Activated T-cell treated with anti-CD3 and anti-CD28 coated beads, Interleukin-2, amount 50 U/mL, for 48 hours (primary cell): ENCODE results near the gene BRIP1.
"Not testable (repeated sequence)": the region's sequence is repeated elsewhere in the genome, so short reads cannot be mapped to it uniquely, and the experiment has no call there.

ENCODE experiments used
- DNase-seq, 2 experiments: peaks; one replicate each; pipeline ENCODE4 v3.0.0-alpha.2; 2020

BRIP1 gene

DNA sequence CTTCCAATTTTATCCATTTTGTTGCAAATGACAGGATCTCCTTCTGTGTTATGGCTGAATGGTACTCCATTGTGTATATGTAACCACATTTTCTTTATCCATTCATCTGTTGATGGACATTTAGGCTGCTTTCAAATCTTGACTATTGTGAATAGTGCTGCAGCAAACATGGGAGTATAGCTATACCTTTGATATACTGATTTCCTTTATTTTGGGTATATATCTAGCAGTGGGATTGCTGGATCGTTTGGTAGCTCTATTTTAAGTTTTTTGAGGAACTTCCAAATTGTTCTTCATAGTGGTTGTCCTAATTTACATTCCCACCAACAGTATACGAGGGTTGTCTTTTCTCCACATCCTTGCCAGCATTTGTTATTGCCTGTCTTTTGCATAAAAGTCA, 67.8 kb downstream of the BRIP1 start:
- DNase-seq, result no peak

DNA sequence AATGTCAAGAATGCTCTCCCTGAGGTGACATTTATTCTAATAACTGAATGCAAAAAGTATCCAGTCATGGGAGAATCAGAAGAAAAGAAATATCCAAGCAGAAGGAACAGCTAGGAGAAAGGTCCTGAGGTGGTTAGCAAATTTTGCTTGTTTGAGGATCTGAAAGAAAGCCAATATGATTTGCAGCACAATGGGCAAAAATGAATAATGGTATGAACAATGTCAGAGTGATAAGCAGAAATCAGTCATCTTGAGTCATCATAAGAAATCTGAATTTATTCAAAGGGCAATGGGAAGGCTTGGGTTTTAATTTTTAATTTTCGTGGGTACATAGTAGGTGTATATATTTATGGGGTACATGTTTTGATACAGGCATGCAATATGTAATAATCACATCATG, 68.5 kb downstream of the BRIP1 start:
- DNase-seq, result no peak

DNA sequence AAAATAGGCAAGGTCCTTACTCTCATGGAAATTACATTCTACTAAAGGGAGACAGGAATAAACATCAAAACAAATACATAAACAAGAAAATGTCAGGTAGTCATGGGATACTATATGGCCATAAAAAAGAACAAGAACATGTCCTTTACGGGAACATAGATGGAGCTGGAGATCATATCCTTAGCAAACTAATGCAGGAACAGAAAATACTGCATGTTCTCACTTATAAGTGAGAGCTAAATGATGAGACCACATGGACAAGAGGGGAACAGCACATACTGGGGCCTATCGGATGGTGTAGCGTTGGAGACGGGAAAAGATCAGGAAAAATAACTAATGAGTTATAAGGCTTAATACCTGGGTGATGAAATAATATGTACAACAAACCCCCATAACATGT, 69.1 kb downstream of the BRIP1 start:
- DNase-seq, result no peak

DNA sequence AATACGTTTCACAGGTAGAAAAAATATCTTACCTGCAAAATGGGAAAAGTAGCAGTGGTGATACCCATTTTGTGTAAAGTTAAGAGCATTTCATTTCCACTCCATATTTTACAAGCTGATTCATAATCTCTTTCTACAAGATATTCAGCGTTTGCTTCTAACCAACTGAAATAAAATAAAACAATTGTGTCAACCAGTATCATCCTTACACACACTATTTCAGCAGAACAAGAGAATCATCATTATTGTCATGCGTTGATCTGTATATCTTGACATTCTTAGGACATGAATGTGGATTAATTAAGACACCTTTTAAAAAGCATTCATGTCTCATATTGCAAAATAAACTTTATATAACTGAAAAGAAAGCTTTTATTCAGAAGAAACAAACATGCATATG, 69.8 kb downstream of the BRIP1 start:
- no peak for DNase-seq

DNA sequence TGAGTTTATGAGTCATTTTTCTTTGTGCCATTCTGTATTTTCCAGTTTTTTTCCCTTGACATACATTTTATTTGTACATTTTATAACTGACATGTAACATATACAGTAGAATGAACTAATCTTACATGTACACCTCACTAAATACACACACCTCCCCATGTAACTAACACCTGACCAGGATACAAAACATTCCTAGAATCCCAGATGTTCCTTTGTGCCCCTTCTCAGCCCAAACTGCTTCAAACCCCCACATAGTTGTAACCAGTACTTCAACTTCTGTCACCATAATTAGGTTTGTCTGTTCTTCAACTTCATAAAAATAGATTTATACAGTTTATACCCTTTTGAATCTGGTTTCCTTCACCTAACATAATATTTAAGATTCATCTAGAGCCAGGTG, 73.5 kb downstream of the BRIP1 start:
- no peak for DNase-seq

DNA sequence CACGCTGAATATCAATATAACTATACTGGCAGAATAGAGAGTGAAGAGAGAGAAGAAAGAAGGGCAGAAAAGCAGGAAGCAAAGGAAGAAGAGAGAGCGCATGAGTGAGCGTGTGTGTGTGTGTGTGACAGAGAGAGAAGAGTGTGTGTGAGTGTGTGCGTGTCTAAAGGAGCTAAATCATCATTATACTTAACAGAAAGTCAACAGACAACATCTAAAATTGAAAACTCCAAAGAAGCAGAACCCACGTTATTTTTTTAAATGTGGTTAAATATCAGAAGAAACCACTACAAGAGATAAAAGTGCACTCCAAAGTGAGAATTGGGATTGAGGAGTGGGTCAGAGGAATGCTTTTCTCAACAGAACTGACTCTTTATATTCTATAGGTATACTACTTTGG, 77.2 kb downstream of the BRIP1 start:
- DNase-seq, result no peak

DNA sequence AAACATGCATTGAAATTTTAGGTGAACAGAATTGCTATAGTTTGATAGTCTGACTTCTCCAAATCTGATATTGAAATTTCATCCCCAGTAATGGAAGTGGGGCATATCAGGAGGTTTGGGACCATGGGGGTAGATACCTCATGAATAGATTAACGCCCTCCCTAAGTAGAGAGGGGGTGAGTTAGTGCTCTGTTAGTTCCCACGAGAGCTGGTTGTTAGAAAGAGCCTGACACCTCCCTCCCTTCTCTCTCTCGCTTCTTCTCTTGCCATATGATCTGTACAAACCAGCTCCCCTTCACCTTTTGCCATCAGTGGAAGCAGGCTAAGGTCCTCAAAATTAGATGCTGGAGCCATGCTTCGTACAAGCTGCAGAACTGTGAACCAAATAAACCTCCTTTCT, 78.8 kb downstream of the BRIP1 start:
- DNase-seq, result no peak

DNA sequence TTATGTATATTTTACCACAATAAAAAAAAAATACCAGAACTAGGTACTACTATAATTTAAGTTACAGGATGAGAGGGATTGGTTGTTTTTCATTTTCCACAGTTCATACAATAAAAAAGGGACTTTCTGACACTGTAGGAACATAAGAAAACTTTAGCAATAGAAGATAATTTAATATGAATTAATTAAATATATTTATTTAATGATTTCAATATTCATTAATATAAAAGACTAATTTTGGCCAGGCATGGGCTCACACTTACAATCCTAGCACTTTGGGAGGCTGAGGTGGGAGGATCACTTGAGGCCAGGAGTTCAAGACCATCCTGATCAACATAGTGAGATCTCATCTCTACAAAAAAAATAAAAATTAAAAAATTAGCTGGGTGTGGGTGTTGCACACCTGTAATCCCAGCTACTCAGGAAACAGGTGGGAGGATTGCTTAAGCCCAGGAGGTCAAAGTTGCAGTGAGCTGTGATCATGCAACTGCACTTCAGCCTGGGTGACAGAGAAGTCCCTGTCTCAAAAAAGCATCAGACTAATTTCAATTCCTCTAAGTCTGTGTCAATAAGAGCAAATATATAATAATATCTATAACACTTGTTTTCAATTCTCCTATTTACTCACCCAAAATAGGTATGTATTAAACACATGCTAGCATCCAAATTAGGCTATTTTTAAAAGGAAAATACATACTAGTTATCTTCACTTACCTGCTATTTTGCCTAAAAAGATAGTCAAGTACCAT, 79.6 kb downstream of the BRIP1 start:
- no peak for DNase-seq

DNA sequence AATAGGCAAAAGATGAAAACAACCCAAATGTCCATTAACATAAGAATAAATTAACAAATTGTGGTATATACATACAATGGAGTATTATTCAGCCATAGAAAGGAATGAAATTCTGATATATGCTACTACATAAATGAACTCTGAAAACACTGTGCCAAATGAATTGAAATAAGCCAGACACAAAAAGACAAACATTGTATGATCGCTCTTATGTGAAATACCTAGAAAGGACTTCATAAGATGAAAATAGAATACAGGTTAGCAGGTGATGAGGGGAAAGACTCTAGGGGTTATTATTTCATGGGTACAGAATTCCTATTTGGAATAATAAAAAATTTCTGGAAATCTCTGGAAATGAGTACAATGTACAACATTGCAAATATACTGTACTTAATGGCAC, 80.2 kb downstream of the BRIP1 start:
- no peak for DNase-seq

DNA sequence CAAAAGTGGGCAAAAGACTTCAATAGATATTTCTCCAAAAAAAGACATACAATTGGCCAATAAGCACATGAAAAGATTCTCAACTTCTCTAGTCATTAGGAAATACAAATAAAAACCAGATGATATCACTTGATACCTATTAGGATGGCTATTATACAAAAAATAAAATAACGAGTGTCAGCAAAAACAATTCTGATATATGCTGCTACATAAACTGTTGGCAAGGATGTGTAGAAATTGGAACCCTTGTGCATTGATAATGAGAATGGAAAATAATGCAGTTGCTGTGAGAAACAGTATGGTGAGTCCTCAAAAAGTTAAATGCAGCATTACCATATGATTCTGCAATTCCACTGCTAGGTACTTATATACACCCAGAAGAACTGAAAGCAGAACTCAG, 80.6 kb downstream of the BRIP1 start:
- DNase-seq, result no peak

DNA sequence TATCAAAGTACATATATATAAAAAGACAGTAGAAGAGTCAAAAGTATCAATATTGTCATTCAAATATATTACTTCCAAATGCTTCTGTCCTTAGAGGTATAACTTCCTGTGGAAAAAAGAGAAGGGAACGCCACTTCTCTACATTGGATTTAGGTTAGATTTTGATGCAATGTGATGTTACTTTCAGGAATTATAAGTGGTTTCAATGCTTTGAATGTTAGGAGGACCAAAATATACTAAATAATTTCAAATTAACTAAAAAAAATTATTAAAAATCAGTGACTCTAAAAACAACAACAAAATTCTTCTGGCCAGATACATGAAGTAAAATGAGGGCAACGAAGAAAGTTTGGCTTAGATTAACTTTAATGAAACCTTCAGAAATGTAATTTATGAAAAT, 88.0 kb downstream of the BRIP1 start:
- DNase-seq, result no peak

DNA sequence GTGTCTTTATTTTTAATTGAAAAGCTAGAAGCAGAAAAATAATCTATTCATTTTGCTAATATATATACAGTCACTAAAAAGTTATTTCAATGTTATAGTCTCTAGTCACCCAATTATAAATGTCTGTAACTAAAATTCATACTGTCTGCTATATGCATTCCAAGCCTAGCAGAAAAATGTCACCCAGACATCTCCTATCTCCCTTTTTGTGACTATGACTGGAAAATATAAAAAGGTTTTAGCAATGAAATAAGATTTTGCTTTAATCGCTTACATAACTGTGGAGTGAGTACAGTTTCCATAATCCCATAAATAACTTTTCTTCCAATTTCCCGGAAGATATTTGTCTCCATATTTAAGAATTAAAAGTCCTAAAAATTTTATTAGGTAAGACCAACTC, 88.6 kb downstream of the BRIP1 start:
- DNase-seq, result no peak

DNA sequence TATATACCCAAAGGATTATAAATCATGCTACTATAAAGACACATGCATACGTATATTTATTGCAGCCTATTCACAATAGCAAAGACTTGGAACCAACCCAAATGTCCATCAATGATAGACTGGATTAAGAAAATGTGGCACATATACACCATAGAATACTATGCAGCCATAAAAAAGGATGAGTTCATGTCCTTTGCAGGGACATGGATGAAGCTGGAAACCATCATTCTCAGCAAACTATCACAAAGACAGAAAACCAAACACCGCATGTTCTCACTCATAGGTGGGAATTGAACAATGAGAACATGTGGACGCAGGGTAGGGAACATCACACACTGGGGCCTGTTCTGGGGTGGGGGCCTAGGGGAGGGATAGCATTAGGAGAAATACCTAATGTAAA, 89.2 kb downstream of the BRIP1 start:
- not testable (repeated sequence) for DNase-seq

DNA sequence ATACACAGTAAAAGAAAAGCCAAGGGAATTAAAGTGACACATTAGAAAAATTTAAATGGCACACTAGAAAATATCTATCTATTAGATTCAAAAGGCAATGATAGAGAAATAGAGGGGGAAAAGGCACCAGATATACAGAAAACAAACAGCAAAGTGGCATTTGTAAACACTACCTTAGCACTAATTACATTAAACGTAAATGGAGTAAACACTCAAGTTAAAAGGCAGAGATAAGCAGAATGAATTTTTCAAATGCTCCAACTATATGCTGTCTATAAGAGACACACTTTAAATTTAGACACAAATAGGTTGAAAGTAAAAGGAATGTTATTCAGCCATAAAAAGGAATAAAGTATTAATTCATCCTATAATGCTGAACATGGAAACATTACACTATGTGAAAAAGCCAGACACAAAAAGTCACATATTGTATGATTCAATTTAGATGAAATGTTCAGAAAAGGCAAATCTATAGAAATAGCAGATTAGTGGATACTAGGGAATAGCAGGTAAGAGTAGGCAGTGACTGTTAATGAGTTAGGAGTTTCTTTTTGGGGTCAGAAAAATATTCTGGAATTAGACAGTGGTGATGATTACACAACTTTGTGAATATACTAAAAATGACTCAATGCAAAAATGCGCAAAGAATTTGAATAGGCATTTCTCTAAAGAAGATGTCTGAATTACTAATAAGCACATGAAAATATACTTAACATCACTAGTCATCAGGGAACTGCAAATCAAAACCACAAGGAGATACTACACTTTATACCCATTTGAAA, 92.4 kb downstream of the BRIP1 start:
- no peak for DNase-seq

DNA sequence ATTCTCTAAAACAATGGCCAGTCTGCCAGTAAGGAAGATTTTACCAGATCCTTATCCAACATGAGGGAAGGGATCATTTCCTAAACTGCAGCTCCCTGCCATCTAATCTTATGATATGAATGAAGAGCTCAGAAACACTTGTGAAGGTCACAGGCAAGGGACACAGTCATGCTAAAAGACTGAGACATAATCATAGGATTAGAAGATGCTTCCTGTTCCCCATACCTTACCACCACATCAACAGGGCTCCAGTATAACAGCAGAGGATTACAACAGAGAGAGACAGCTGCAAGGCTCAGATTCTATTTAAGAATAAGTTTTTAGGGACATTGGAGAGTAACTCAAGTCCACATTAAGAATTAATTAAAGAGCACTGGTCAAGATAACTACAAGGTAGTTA, 93.3 kb downstream of the BRIP1 start:
- DNase-seq, result no peak

DNA sequence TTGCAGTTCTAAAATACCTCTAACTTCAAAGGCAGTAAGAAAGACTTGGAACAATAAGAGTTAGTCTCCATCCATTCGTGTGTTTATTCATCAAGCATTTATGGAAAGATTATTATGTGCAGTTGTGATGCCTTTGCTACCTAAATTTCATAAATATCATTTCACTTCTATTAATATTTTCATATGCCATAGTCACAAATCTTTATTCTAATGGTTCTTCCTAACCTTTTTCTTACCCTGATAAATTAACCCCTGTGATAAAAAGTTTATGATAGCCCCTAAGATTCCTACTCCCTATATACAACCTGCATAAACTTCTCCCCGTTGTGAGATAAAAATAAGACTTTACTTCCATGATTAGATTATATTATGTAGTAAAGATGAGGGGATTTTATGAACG, 94.9 kb downstream of the BRIP1 start:
- DNase-seq, result no peak

DNA sequence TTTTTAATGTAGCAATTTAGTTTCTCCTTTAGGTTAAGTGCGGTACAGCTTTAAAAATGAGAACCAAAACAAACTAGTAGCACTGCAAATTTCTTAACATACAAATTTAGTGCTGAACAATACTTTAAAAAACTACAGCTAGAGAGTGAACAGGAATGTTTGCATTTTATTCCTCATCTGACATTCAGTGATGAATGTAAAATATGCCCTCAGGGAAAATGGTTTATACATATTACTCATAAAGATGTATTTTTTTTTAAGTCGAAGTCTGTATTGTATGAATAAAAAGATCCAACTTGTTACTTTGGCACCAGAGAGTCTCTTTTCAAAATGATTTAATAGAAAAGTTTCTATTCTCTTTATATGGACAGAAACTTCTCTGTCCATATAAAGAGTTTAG, 96.8 kb downstream of the BRIP1 start:
- no peak for DNase-seq

DNA sequence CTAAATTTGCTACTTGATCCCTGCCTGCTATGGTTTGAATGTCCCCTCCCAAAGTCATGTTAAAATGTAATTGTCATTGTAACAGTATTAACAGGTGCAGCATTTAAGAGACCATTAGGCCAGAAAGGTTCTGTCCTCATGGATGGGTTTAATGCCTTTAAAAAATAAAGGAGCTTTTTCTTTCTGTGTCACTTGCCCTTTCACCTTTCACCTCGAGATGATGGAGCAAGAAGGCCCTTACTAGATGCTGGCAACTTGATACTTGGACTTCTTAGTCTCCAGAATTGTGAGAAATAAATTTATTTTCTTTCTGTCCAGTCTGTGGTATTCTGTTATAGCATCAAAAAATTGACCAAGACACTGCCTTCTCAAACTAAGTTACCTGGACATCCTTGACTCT, 98.5 kb downstream of the BRIP1 start:
- no peak for DNase-seq

DNA sequence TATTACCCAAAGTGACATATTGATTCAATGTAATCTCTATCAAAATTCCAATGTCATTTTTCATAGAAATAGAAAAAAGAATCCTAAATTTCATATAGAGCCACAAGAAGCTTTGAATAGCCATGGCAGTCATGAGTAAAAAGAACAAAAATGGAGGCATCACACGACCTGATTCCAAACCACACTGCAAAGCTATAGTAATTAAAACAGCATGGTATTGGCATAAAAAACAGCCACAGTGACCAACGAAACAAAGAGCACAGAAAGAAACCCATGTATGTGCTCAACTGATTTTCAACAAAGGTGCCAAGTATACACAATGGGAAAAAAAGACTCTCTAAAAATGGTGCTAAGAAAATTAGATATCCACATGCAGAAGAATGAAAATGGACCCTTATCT, 101.5 kb downstream of the BRIP1 start:
- DNase-seq, result no peak

DNA sequence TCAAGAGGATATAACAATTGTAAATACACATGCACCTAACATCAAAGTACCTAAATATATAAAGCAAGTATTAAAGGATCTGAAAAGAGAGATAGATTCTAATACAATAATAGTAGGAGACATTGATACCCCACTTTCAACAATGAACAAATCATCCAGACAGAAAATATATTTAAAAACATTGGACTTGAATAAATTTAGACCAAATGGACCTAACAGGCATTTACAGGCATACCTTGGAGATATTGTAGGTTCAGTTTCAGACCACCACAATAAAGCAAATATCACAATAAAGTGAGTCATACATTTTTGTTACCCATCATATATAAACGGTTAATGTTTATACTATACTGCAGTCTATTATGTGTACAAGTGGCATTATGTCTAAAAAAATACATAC, 104.0 kb downstream of the BRIP1 start:
- no peak for DNase-seq

DNA sequence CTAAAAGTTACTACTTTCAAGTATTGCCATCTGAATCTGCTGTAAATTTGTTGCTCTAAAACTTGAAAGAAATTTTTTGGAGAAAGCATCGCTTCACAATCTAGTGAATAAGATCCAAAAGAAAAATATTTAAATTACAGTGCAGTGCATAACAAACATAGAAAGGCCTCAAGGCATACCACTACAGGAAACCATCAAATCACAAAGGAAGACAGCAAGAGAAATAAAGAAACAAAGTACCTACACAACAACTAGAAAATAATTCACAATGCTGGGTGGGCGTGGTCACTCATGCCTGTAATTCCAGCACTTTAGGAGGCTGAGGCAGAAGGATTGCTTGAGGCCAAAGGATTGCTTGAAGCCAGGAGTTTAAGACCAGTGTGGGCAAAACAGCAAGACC, 104.9 kb downstream of the BRIP1 start:
- no peak for DNase-seq

DNA sequence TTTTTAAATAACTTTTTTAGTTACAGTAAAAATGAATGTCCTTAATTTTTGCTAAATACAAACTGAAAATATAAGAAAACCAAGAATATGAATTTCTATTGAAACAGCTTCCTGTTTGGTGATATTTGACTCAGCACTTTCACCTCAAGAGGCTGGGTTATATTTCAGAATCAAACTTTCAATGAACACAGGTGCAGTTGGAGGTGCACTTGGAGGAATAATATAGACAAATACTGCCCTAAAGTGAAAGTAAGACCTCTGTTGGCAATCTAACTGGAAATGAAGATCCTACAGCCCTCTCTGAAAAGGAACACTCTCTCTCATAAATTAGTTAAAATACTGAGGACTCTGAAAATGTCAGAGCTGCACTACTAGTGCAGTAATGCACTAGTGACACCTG, 106.2 kb downstream of the BRIP1 start:
- no peak for DNase-seq

DNA sequence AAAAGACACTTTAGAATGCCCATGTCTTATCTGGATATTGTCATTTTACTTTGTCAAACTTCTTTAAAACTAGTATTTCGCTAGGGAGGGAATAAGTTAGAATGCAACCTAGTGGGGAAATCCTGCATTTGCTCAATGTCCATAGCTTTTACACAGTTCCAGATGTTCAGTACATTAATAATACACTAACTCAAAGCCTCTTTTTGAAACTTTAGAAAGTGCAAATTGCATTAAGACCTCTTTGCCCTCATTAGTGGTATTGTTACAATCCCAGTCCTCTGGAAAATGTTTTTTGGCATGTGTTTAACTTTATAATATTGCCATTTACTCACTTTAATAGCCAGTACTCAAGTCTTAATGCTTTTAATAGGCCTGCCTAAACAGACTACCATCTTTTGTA, 106.8 kb downstream of the BRIP1 start:
- no peak for DNase-seq

DNA sequence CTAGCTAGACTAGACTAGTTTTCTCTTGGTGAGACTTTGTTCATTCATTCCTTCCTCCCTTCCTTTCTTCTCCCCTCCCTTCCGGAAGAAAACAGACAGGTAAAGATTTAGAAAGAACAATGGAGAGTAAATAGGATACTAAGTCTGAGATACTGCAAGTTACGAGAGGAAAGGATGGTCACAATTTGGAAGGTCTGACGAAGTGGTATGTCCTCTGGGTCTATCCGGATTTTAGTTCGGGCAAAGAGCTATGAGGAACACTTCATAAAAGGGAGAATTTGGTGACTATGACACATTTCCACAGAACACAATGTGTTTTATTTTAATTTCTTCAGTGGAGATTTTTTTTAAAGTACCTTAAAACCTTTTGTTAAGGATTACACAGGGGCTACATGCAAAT, 107.7 kb downstream of the BRIP1 start:
- no peak for DNase-seq

DNA sequence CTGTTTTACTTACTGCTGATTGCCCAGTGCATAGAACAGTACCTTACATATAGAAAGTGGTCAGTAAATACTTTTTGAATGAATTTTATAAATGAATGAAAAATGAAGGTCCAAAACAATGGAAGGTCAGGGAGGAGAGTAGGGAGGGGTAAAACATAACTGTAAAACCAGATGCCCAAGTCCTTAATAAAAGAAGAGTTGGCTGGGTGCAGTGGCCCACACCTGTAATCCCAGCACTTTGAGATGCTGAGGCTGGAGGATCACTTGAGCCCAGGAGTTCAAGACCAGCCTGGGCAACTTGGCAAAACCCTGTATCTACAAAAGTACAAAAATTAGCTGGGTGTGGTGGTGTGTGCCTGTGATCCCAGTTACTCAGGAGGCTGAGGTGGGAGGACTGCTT, 108.2 kb downstream of the BRIP1 start:
- no peak for DNase-seq
